ENCODE results near the gene LAMC3.

GRCh38 chr9:131043087-131043486 is 34.1 kb downstream of the LAMC3 start:
- TF ChIP-seq, protein P1, sequence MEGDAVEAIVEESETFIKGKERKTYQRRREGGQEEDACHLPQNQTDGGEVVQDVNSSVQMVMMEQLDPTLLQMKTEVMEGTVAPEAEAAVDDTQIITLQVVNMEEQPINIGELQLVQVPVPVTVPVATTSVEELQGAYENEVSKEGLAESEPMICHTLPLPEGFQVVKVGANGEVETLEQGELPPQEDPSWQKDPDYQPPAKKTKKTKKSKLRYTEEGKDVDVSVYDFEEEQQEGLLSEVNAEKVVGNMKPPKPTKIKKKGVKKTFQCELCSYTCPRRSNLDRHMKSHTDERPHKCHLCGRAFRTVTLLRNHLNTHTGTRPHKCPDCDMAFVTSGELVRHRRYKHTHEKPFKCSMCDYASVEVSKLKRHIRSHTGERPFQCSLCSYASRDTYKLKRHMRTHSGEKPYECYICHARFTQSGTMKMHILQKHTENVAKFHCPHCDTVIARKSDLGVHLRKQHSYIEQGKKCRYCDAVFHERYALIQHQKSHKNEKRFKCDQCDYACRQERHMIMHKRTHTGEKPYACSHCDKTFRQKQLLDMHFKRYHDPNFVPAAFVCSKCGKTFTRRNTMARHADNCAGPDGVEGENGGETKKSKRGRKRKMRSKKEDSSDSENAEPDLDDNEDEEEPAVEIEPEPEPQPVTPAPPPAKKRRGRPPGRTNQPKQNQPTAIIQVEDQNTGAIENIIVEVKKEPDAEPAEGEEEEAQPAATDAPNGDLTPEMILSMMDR (IDR thresholded peaks at IDR 0.05) = no peak
- TF ChIP-seq POLR2A (IDR thresholded peaks at IDR 0.05) = no peak

Measured in testis (tissue), 2 donors.